K562 (cell line): ENCODE results near the gene TRIM14. TPM values are rescaled to one million over a fixed set of nuclear protein-coding genes. Genes with fewer than 3 reads are reported as not detected.
A peak's percentile ranks its signal among the peaks of the same experiment; 100 is the strongest.

Source experiments
- ATAC-seq: fragments of 200-7000 bp; cut with Tn5 transposase; 3 replicates; pipeline ENCODE4 v1.9.1; 2020; ENCODE audit warnings: moderate library complexity
- BruUV-seq: library from RNA; stranded (reverse); fragments of 400-500 nt; replicated peaks from 2 replicates; lab custom pipeline; 2021; lab: Mats Ljungman, UMichigan
- CTCF ChIA-PET: fragments of 300-600 bp; formaldehyde crosslinking; extraction: SDS; loops from one replicate; lab custom pipeline; 2021; ENCODE audit warnings: low intra/inter-chr PET ratio; lab: Yijun Ruan, JAX
- POLR2A ChIA-PET: fragments of 300-600, 350-650 bp; sonication (Branson Sonifier 250); formaldehyde crosslinking; extraction: SDS; loops from one replicate; lab custom pipeline; 2021; ENCODE audit warnings: antibody characterized with exemption, inconsistent platforms; lab: Yijun Ruan, JAX
- DNase-seq, 4 experiments: peaks; one replicate each; pipeline versions ENCODE4 v3.0.0 to v3.0.0-alpha.2; 2011 to 2018; ENCODE audit warnings: low spot score in 3 of 4, mixed read lengths in 3 of 4; ENCODE audit errors: extremely low read depth in 1 of 4
- FAIRE-seq: peaks from 2 replicates; lab custom pipeline; 2011; peaks lifted over from hg19 to GRCh38; lab: Jason Lieb, UNC
- H2AFZ ChIP-seq: 2 replicates; pipeline ENCODE4 v1.6.0; 2011; ENCODE audit warnings: low read depth, low read length, control low read depth, inconsistent platforms
- H3K27ac ChIP-seq: fragments of 200-600 bp; 3 replicates; pipeline ENCODE4 v1.8.0; 2011; ENCODE audit warnings: low read depth, mild to moderate bottlenecking, control low read depth, inconsistent platforms, low read length, moderate library complexity, mixed read lengths; ENCODE audit errors: extremely low read depth
- H3K27me3 ChIP-seq, 2 experiments: fragments of 300-600 bp in 1 of 2; 2 replicates in 1 of 2; 3 replicates in 1 of 2; pipeline versions ENCODE4 v1.6.0 to v1.8.0; 2011; ENCODE audit warnings: inconsistent platforms in 2 of 2, low read length in 2 of 2, mild to moderate bottlenecking in 1 of 2, mixed read lengths in 1 of 2, moderate library complexity in 1 of 2; ENCODE audit not compliant: control insufficient read depth in 2 of 2, insufficient read depth in 2 of 2
- H3K36me3 ChIP-seq: fragments of 300-600 bp; 3 replicates; pipeline ENCODE4 v1.8.0; 2011; ENCODE audit warnings: mild to moderate bottlenecking, low read length, inconsistent platforms; ENCODE audit not compliant: control insufficient read depth, insufficient read depth
- H3K4me1 ChIP-seq, 2 experiments: fragments of 200-600 bp in 1 of 2; replicated peaks in 1 of 2; 2 replicates in 1 of 2; 3 replicates in 1 of 2; pipeline versions ENCODE4 v1.5.1 to v1.8.0; 2011; ENCODE audit warnings: inconsistent platforms in 2 of 2, low read length in 2 of 2, mild to moderate bottlenecking in 1 of 2, mixed read lengths in 1 of 2, moderate library complexity in 1 of 2; ENCODE audit not compliant: control insufficient read depth in 2 of 2, insufficient read depth in 2 of 2
- H3K4me2 ChIP-seq: 2 replicates; pipeline ENCODE4 v1.6.1; 2011; ENCODE audit warnings: low read length, control low read depth, inconsistent platforms, mixed read lengths; ENCODE audit not compliant: insufficient read depth
- H3K4me3 ChIP-seq: fragments of 200-600 bp; sonication (generic), shearing (Covaris generic); 2 replicates; pipeline ENCODE4 v1.5.1; 2016; ENCODE audit warnings: control low read depth, inconsistent platforms
- H3K79me2 ChIP-seq: fragments of 200-600 bp; 3 replicates; pipeline ENCODE4 v1.8.0; 2011; ENCODE audit warnings: low read length, inconsistent platforms; ENCODE audit not compliant: control insufficient read depth, insufficient read depth
- H3K9ac ChIP-seq, 2 experiments: 2 replicates each; pipeline versions ENCODE4 v1.6.0 to v1.6.1; 2011; ENCODE audit warnings: low read depth in 2 of 2, low read length in 2 of 2, control low read depth in 1 of 2, inconsistent platforms in 1 of 2, mild to moderate bottlenecking in 1 of 2, mixed read lengths in 1 of 2; ENCODE audit not compliant: insufficient read depth in 1 of 2
- H3K9me1 ChIP-seq: one replicate; pipeline ENCODE4 v1.6.0; 2011; ENCODE audit warnings: inconsistent platforms, mild to moderate bottlenecking, low read length, moderate library complexity; ENCODE audit not compliant: control insufficient read depth, insufficient read depth
- H3K9me3 ChIP-seq: replicated peaks from 2 replicates; pipeline ENCODE4 v1.5.1; 2011; ENCODE audit warnings: low read depth, low read length, inconsistent platforms; ENCODE audit not compliant: control insufficient read depth, insufficient read depth
- H4K20me1 ChIP-seq: replicated peaks from 2 replicates; pipeline ENCODE4 v1.6.1; 2011; ENCODE audit warnings: low read length, inconsistent platforms, mixed read lengths; ENCODE audit not compliant: control insufficient read depth, insufficient read depth
- GABPA ChIP-seq: fragments of 200-800 bp; sonication (Bioruptor generic); conservative IDR thresholded peaks from 2 replicates; pipeline ENCODE4 v1.6.1; 2016; ENCODE audit warnings: low read depth, missing genetic modification characterization, missing compliant biosample characterization
- HSF4 ChIP-seq: fragments of 250-450 bp; sonication (Bioruptor Pico); IDR thresholded peaks from 2 replicates; pipeline ENCODE4 v2.1.2; 2022; ENCODE audit warnings: mild to moderate bottlenecking, moderate library complexity, borderline replicate concordance
- MTA3 ChIP-seq: fragments of 450-650 bp; formaldehyde crosslinking; IDR thresholded peaks from 2 replicates; pipeline ENCODE4 v1.6.1; 2017; ENCODE audit warnings: mild to moderate bottlenecking, borderline replicate concordance
- NR2C2 ChIP-seq, 2 experiments: fragments of 200-800 bp in 1 of 2; sonication (Bioruptor generic) in 1 of 2; sonication (generic) in 1 of 2; formaldehyde crosslinking in 1 of 2; IDR thresholded peaks; 2 replicates each; pipeline versions ENCODE4 v1.6.1 to v1.8.0; 2016 to 2022; ENCODE audit warnings: mild to moderate bottlenecking in 1 of 2, missing compliant biosample characterization in 1 of 2, missing genetic modification characterization in 1 of 2, missing genetic modification reagents in 1 of 2
- PHTF2 ChIP-seq: fragments of 250-450 bp; sonication (Bioruptor Pico); IDR thresholded peaks from 2 replicates; pipeline ENCODE4 v1.5.0; 2021; ENCODE audit warnings: mild to moderate bottlenecking
- PYGO2 ChIP-seq: fragments of 450-650 bp; IDR thresholded peaks from 2 replicates; pipeline ENCODE4 v1.6.1; 2016; ENCODE audit warnings: mild to moderate bottlenecking, missing genetic modification characterization, moderate library complexity, missing compliant biosample characterization
- RBM22 ChIP-seq: fragments of 200-400 bp; formaldehyde crosslinking; IDR thresholded peaks from 2 replicates; pipeline ENCODE4 v1.6.1; 2018; ENCODE audit warnings: low read length, low read depth; ENCODE audit not compliant: poor library complexity, severe bottlenecking
- ZBTB40 ChIP-seq, 2 experiments: fragments of 450-650 bp in 1 of 2; sonication (generic) in 1 of 2; formaldehyde crosslinking in 1 of 2; IDR thresholded peaks; 2 replicates each; pipeline versions ENCODE4 v1.7.1 to v1.9.0; 2016 to 2022; ENCODE audit warnings: inconsistent platforms in 1 of 2, mild to moderate bottlenecking in 1 of 2, missing genetic modification reagents in 1 of 2
- ZFPM2 ChIP-seq: fragments of 250-450 bp; sonication (Bioruptor Pico); IDR thresholded peaks from 2 replicates; pipeline ENCODE4 v1.5.1; 2022; ENCODE audit warnings: mild to moderate bottlenecking
- ZNF263 ChIP-seq: sonication (generic); formaldehyde crosslinking; IDR thresholded peaks from 2 replicates; pipeline ENCODE4 v1.8.0; 2022; ENCODE audit warnings: mild to moderate bottlenecking, missing genetic modification reagents, borderline replicate concordance
- ZNF444 ChIP-seq: fragments of 250-450 bp; sonication (Bioruptor Pico); IDR thresholded peaks from 2 replicates; pipeline ENCODE4 v1.4.0; 2020; ENCODE audit warnings: mild to moderate bottlenecking, moderate library complexity
- ZNF668 ChIP-seq: fragments of 250-450 bp; sonication (Bioruptor Pico); IDR thresholded peaks from 2 replicates; pipeline ENCODE4 v1.8.0; 2022; ENCODE audit warnings: mild to moderate bottlenecking, inconsistent platforms
- WGBS: fragments of 100-300 bp; shearing (Covaris generic); methylation state at CpG from one replicate; pipeline ENCODE4 v1.1.6; 2016; ENCODE audit warnings: low coverage, mixed read lengths; ENCODE audit not compliant: insufficient coverage; ENCODE audit errors: missing lambda C conversion rate; 5-methylcytosine and 5-hydroxymethylcytosine counted together
- in situ Hi-C: fragments of 300-500 bp; cut with MboI; formaldehyde crosslinking; loops from 4 replicates; pipeline ENCODE4 v1.15.0; 2018; ENCODE audit warnings: inconsistent platforms, mixed read lengths
- intact Hi-C: fragments of 100-400 bp; cut with micrococcal nuclease; formaldehyde crosslinking; loops from 2 replicates; pipeline ENCODE4 v1.14.2; 2022
- polyA plus RNA-seq, 8 experiments: library from polyadenylated mRNA; depleted of rRNA in 4 of 8; stranded (reverse) in 5 of 8; unstranded in 3 of 8; fragments of >200 nt; fragmentation: Nextera tagmentation in 2 of 8; fragmentation: Illumina TruSeq in 1 of 8; extraction: Ambion mirVana in 2 of 8; extraction: Trizol in 1 of 8; gene quantifications; 2 replicates each; pipeline versions ENCODE4 v1.2.1 to v1.2.3, GENCODE V29; 2011 to 2014; ENCODE audit warnings: inconsistent platforms in 1 of 8, missing spikeins in 1 of 8
- total RNA-seq, 7 experiments: library from RNA; depleted of rRNA in 6 of 7; stranded (reverse); fragments of >200 nt in 6 of 7; fragmentation: Illumina TruSeq in 2 of 7; extraction: Trizol in 2 of 7; gene quantifications; 2 replicates each; pipeline versions ENCODE4 v1.2.1 to v1.2.3, GENCODE V29; 2011 to 2021; ENCODE audit warnings: low replicate concordance in 1 of 7

TRIM14 gene
- total and polyA plus RNA-seq, 9 of the 15 experiments (the other 6 are each of a cell fraction or from before 2014, with no cell fraction given) = 7.6 to 41.0 (median 17.9) TPM

- Histone ChIP-seq H3K27me3 (no peaks in the 10 kb centered on the region), H3K4me3 (no peak overlapping the region), H3K9me1 (peaks cover 4% of the 10 kb centered on the region), H3K4me1 (peaks cover 0 to 10% of the 10 kb centered on the region in 2 experiments; a peak in 3 of 5 replicates), H4K20me1 (no peaks in the 10 kb centered on the region), H3K9me3 (no peaks in the 10 kb centered on the region), H3K36me3 (peaks cover 21% of the 10 kb centered on the region; the same call in 2 of the 3 replicates), H3K27ac (no peak overlapping the region), H2AFZ (no peak overlapping the region), H3K4me2 (no peak overlapping the region), H3K79me2 (no peaks in the 10 kb centered on the region), H3K9ac (peak overlapping the region in 1 of 2 experiments; percentile 81; a peak in 2 of 4 replicates)
- CTCF ChIA-PET = no interaction called here
- ATAC-seq (peak; percentile 66), FAIRE-seq (no peak), DNase-seq (no peak)
- POLR2A ChIA-PET = interaction anchor here (0.6 to 0.9 kb wide), 3 partner anchors 15 to 157 kb away, joined by 3 to 4 read pairs (median 3); no protein-coding TSS in a partner anchor
- WGBS = 77% methylated on average over 10 of the region's 13 CpGs
- no TSS peak for BruUV-seq
- intact Hi-C loops = no loop called here
- in situ Hi-C loops = no loop called here
- TF ChIP-seq ZFPM2 (CRISPR knock-in tag) (no peak), ZNF668 (CRISPR knock-in tag) (no peak), PHTF2 (CRISPR knock-in tag) (no peak), NR2C2 (CRISPR knock-in tag; IDR thresholded peaks at IDR 0.05) (no peak), NR2C2 (tag; IDR thresholded peaks at IDR 0.05) (peak; percentile 80), ZNF444 (CRISPR knock-in tag) (no peak), PYGO2 (tag) (no peak), HSF4 (CRISPR knock-in tag) (no peak), GABPA (tag) (peak; percentile 53), ZNF263 (CRISPR knock-in tag) (peak; percentile 87), ZBTB40 (IDR thresholded peaks at IDR 0.05) (0 out of 2 replicates have a peak, but pooled peaks have one; percentile 33), ZBTB40 (CRISPR knock-in tag; IDR thresholded peaks at IDR 0.05) (no peak), MTA3 (no peak), RBM22 (no peak)
Measured at GRCh38 chr9:98142182-98142907, 23.3 kb upstream of the TRIM14 start.
